ENCODE results near the gene EPS15. TPM values are rescaled to one million over a fixed set of nuclear protein-coding genes. Genes with fewer than 3 reads are reported as not detected.

EPS15 gene
- total and polyA plus RNA-seq, 2 experiments from 2014 or later = 31.0 to 76.5 TPM

DNA sequence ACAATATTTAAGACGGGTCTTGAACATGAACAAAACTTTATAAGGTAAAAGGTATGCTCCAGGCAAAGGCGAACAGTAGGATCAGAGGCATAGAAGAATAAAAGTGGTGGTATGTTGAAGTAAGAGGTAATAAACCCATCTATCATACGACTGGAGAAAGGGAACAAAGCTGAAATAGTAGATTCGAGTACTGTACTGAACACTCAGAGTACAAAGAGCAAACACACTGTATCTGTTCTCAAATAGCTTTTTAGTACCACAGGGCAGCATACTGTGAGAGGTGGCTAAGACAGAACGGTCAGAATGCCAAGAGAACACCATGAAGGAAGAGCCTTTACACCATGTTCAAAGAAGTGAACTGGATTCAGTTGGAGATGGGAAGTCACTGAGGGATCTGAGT is 83.2 kb downstream of the EPS15 start:
- DNase-seq (ENCODE audit: low spot score) (no peak), ATAC-seq (no peak)
- no peak overlapping the region for H2AFZ ChIP-seq
- no peaks in the 10 kb centered on the region for H4K20me1 ChIP-seq (replicated peaks; ENCODE audit: insufficient read depth)
- no peaks in the 10 kb centered on the region for H3F3A ChIP-seq (replicated peaks; ENCODE audit: low read depth)
- H3K9me2 ChIP-seq (ENCODE audit: insufficient read depth) = no peaks in the 10 kb centered on the region
- Mint-ChIP-seq H3K4me1 (peaks cover 9% of the 10 kb centered on the region; the same call in 2 of the 3 replicates), H3K36me3 (ENCODE audit: low read depth) (no peaks in the 10 kb centered on the region), H3K27me3 (ENCODE audit: insufficient read depth, low read depth, poor library complexity) (no peaks in the 10 kb centered on the region), H3K9me3 (no peaks in the 10 kb centered on the region), H3K4me3 (no peak overlapping the region), H3K27ac (0 out of 2 replicates have a peak overlapping the region, but pooled peaks have one; percentile 1)
- H3K36me3 ChIP-seq (ENCODE audit: insufficient read depth) = no peaks in the 10 kb centered on the region
- H3K27me3 ChIP-seq (ENCODE audit: insufficient read depth) = no peaks in the 10 kb centered on the region
- H3K4me1 ChIP-seq (ENCODE audit: insufficient read depth) = peaks cover 8% of the 10 kb centered on the region
- TF ChIP-seq, protein P1, sequence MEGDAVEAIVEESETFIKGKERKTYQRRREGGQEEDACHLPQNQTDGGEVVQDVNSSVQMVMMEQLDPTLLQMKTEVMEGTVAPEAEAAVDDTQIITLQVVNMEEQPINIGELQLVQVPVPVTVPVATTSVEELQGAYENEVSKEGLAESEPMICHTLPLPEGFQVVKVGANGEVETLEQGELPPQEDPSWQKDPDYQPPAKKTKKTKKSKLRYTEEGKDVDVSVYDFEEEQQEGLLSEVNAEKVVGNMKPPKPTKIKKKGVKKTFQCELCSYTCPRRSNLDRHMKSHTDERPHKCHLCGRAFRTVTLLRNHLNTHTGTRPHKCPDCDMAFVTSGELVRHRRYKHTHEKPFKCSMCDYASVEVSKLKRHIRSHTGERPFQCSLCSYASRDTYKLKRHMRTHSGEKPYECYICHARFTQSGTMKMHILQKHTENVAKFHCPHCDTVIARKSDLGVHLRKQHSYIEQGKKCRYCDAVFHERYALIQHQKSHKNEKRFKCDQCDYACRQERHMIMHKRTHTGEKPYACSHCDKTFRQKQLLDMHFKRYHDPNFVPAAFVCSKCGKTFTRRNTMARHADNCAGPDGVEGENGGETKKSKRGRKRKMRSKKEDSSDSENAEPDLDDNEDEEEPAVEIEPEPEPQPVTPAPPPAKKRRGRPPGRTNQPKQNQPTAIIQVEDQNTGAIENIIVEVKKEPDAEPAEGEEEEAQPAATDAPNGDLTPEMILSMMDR (conservative IDR thresholded peaks at IDR 0.05; ENCODE audit: low read depth in 2 of 2) = no peak
- TF ChIP-seq, protein P2, sequence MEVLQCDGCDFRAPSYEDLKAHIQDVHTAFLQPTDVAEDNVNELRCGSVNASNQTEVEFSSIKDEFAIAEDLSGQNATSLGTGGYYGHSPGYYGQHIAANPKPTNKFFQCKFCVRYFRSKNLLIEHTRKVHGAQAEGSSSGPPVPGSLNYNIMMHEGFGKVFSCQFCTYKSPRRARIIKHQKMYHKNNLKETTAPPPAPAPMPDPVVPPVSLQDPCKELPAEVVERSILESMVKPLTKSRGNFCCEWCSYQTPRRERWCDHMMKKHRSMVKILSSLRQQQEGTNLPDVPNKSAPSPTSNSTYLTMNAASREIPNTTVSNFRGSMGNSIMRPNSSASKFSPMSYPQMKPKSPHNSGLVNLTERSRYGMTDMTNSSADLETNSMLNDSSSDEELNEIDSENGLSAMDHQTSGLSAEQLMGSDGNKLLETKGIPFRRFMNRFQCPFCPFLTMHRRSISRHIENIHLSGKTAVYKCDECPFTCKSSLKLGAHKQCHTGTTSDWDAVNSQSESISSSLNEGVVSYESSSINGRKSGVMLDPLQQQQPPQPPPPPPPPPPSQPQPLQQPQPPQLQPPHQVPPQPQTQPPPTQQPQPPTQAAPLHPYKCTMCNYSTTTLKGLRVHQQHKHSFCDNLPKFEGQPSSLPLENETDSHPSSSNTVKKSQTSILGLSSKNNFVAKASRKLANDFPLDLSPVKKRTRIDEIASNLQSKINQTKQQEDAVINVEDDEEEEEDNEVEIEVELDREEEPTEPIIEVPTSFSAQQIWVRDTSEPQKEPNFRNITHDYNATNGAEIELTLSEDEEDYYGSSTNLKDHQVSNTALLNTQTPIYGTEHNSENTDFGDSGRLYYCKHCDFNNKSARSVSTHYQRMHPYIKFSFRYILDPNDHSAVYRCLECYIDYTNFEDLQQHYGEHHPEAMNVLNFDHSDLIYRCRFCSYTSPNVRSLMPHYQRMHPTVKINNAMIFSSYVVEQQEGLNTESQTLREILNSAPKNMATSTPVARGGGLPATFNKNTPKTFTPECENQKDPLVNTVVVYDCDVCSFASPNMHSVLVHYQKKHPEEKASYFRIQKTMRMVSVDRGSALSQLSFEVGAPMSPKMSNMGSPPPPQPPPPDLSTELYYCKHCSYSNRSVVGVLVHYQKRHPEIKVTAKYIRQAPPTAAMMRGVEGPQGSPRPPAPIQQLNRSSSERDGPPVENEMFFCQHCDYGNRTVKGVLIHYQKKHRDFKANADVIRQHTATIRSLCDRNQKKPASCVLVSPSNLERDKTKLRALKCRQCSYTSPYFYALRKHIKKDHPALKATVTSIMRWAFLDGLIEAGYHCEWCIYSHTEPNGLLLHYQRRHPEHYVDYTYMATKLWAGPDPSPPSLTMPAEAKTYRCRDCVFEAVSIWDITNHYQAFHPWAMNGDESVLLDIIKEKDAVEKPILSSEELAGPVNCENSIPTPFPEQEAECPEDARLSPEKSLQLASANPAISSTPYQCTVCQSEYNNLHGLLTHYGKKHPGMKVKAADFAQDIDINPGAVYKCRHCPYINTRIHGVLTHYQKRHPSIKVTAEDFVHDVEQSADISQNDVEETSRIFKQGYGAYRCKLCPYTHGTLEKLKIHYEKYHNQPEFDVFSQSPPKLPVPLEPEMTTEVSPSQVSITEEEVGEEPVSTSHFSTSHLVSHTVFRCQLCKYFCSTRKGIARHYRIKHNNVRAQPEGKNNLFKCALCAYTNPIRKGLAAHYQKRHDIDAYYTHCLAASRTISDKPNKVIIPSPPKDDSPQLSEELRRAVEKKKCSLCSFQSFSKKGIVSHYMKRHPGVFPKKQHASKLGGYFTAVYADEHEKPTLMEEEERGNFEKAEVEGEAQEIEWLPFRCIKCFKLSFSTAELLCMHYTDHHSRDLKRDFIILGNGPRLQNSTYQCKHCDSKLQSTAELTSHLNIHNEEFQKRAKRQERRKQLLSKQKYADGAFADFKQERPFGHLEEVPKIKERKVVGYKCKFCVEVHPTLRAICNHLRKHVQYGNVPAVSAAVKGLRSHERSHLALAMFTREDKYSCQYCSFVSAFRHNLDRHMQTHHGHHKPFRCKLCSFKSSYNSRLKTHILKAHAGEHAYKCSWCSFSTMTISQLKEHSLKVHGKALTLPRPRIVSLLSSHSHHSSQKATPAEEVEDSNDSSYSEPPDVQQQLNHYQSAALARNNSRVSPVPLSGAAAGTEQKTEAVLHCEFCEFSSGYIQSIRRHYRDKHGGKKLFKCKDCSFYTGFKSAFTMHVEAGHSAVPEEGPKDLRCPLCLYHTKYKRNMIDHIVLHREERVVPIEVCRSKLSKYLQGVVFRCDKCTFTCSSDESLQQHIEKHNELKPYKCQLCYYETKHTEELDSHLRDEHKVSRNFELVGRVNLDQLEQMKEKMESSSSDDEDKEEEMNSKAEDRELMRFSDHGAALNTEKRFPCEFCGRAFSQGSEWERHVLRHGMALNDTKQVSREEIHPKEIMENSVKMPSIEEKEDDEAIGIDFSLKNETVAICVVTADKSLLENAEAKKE (CRISPR knock-in tag; IDR thresholded peaks at IDR 0.05) = no peak
- no peak for TF ChIP-seq ZNF114 (CRISPR knock-in tag; IDR thresholded peaks at IDR 0.05)
- no peak for TF ChIP-seq EZH2 (IDR thresholded peaks at IDR 0.05; ENCODE audit: low read depth, unreplicated experiment)
- no peaks in the 10 kb centered on the region for H3K79me2 ChIP-seq (replicated peaks; ENCODE audit: insufficient read depth)
- no peak overlapping the region for H3K27ac ChIP-seq (ENCODE audit: low read depth)
- H3K4me3 ChIP-seq = no peak overlapping the region
- no peak overlapping the region for H3K4me2 ChIP-seq
